Measurements from ENCODE around the gene OR2Y1.
"Not testable (repeated sequence)": the region's sequence is repeated elsewhere in the genome, so short reads cannot be mapped to it uniquely, and the experiment has no call there.

The OR2Y1 gene

GRCh38 chr5:180736536-180736935 lies 3.3 kb downstream of the OR2Y1 start:
- no peak for DNase-seq

GRCh38 chr5:180724944-180725343 lies 14.9 kb downstream of the OR2Y1 start:
- DNase-seq, result no peak

DNA sequence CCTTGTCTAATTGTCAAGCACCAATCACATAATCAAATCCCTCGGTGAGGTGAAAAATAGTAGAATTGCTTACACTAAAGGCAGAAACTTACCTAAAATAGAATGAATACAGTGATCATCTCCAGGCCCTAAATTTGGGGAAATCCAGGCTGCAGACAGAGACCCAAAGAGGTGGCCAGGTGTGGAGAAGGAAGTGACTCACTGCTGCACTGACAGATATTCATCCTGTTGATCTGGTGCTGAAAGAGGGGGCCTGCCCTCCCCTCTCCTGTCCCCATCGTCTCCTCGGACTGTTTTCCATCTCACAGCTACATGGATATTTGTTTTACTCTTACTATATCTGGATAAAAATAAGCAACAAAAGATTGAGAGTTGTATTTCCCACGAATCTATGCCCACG lies 15.9 kb downstream of the OR2Y1 start:
- DNase-seq, result no peak

GRCh38 chr5:180720486-180720885 lies 19.4 kb downstream of the OR2Y1 start:
- DNase-seq, result no peak

DNA sequence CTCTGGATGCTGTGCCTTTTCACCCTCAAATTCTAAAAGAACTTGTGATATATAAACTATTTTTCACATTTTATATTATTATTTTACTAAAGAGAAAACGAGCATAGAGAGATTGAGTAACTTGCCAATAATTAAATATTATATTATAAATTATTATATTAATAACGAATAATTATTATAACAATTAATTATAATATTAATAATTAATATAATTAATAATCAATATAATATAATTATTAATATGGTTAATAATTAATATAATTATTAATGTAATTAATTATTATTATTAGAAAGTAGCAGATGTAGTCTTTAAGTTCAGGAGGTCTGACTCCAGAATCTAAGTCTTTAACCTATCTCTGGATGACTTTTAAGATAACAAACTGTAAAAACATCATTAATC lies 20.1 kb downstream of the OR2Y1 start:
- no peak for DNase-seq

- DNase-seq, result no peak
Measured at GRCh38 chr5:180718810-180719453, 20.9 kb downstream of the OR2Y1 start.

DNA sequence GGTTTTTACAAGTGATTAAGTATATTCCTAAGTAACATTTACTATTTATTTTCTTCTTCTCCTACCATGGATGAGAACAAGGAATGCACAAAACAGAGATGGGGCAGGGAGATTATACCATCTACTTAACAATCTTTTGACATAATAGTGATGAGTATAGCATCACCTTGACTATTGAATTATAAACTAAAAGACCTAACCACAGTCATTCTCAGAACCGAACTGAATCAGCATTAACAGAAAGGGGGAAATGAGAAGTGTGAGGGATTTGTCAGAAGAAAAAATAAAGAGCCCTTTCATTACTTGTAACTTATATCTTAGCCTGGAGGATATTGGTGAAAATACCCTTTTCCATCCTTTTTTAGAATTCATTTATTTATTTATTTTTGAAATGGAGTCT lies 21.9 kb downstream of the OR2Y1 start:
- DNase-seq, result no peak

- no peak for DNase-seq
Measured at GRCh38 chr5:180704362-180704761, 35.5 kb downstream of the OR2Y1 start.

DNA sequence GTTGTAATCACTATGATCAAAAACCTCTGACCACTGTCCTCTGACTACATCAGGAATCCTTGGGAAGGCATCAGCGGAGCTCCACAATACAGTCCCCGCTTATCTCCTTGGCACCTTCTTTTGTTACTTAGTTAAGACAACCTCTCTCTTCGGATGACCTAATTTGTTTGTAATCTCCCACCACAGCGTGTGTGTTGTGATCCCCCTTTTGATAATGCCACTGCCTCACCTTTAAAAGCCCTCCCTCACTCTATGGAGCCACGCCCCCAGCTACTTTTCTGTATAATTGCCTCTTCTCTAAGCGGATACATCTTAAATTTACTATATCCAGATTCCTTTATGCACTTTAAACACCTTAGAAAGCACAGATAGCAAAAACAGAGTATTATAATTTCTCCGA lies 35.9 kb downstream of the OR2Y1 start:
- DNase-seq, result no peak

DNA sequence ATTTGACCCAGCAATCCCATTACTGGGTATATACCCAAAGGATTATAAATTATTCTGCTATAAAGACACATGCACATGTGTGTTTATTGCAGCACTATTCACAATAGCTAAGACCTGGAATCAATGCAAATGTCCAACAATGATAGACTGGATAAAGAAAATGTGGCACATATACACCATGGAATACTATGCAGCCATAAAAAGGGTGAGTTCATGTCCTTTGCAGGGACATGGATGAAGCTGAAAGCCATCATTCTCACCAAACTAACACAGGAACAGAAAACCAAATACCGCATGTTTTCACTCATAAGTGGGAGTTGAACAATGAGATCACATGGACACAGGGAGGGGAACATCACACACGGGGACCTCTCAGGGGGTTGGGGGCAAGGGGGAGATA lies 36.5 kb downstream of the OR2Y1 start:
- DNase-seq, result not testable (repeated sequence)

- not testable (repeated sequence) for DNase-seq
Measured at GRCh38 chr5:180700440-180700839, 39.4 kb downstream of the OR2Y1 start.

GRCh38 chr5:180699042-180699441 lies 40.8 kb downstream of the OR2Y1 start:
- no peak for DNase-seq

DNA sequence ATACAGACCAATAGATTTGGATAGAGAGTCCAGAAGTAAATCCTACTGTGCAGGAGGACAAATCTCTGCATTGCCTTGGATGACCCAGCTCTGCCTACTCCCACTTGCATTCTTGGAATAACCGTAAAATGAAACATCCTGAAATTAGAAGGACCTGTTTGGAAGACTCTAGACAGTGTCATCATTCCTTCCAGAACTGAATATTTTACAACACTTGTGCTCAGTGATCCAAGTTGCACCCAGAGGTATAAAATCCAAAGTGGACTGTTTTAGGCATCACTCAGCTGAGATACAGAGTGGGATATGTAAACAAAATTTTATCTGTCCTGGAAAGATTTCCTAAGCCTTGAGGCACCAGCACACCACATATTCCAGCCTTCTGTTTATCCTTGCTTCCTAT lies 43.7 kb downstream of the OR2Y1 start:
- DNase-seq, result no peak

DNA sequence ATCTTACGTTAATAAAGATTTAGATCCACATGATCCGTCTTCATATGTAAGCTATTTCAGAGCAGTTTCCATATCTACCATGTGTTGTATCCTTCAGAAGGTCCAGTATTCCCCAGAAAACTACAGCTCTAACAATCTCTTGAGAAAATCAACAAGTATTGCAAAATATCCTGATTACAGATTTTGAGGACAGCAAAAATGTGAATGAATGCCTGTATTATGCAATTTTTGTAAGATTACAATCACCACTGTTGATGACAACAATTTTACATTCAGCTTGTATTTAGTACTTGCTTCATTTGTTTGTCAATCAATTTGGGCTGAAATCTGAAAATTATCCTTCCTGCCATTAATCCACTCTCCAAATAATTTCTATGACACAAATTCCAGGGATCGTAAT lies 47.4 kb downstream of the OR2Y1 start:
- no peak for DNase-seq

DNA sequence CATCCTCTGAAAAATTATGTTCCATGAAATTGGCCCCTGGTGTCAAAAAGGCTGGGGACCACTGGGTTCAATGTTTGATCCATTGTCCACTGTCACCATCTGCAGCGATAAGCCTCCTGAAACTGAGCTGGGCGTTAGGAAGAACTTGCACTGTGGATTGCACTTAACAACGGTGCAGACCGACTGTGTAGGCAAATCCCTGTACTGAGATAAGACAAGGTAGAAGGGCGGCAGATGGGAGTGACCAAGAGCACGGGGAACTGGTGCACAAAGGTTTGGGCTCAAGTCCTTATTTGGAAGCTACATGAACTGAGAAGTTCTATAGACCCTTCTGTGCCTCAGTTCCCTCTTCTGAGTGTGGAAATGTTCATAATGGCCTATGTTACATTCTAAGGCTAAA lies 48.8 kb downstream of the OR2Y1 start:
- no peak for DNase-seq

GRCh38 chr5:180690562-180690961 lies 49.3 kb downstream of the OR2Y1 start:
- DNase-seq, result no peak

GRCh38 chr5:180689775-180690174 lies 50.1 kb downstream of the OR2Y1 start:
- DNase-seq, result no peak
